Measurements from ENCODE around the gene BCAT1. TPM values are rescaled to one million over a fixed set of nuclear protein-coding genes. Genes with fewer than 3 reads are reported as not detected.

Gene BCAT1
- total and polyA plus RNA-seq, 9 of the 15 experiments (the other 6 are each of a cell fraction or from before 2014, with no cell fraction given) = 38.5 to 157 (median 66.8) TPM

DNA sequence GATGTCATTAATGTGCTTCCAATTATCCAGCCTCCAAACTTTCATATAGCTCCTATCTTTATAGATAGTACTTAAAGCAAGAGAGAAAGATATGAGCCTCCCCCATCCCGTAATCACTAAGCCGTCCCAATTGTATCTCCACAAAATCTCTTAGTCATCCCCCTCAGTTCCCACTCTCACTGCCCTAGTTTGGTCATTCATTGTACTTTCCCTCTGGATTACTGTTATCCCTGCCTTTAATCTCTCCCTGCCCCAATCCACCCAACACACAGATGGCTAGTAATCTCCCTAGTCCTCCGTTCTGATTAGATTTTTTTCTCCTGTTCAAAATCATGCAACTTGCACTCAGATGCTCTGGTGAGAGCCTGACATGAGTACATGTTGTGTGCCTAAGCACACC, 5.4 kb upstream of the BCAT1 start (continued):
- TF ChIP-seq JUND (IDR thresholded peaks at IDR 0.05; ENCODE audit: borderline replicate concordance, low read depth, low read length) = peak; percentile 49; the same call in 1 of the 2 replicates
- no peak for TF ChIP-seq JUND (tag; IDR thresholded peaks at IDR 0.05; ENCODE audit: borderline replicate concordance, low read depth, low read length)
- peak; percentile 70; the same call in 1 of the 2 replicates for TF ChIP-seq C11orf30 (IDR thresholded peaks at IDR 0.05; ENCODE audit: low read depth)
- no peak for TF ChIP-seq POLR2AphosphoS5 (IDR thresholded peaks at IDR 0.05; ENCODE audit: control insufficient read depth, insufficient read depth, low read depth, low read length)
- TF ChIP-seq KDM1A (IDR thresholded peaks at IDR 0.05) = peak; percentile 27 to 50; a peak in 2 of 4 replicates
- TF ChIP-seq, protein P1, sequence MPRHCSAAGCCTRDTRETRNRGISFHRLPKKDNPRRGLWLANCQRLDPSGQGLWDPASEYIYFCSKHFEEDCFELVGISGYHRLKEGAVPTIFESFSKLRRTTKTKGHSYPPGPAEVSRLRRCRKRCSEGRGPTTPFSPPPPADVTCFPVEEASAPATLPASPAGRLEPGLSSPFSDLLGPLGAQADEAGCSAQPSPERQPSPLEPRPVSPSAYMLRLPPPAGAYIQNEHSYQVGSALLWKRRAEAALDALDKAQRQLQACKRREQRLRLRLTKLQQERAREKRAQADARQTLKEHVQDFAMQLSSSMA (CRISPR knock-in tag; IDR thresholded peaks at IDR 0.05) = no peak
- peak; percentile 64 for TF ChIP-seq NFE2 (IDR thresholded peaks at IDR 0.05; ENCODE audit: low read depth)
- TF ChIP-seq SMARCC2 (IDR thresholded peaks at IDR 0.05; ENCODE audit: low read depth) = peak; percentile 32; the same call in 1 of the 2 replicates
- TF ChIP-seq NBN (IDR thresholded peaks at IDR 0.05; ENCODE audit: low read depth) = no peak
- no peak for TF ChIP-seq ZNF239 (CRISPR knock-in tag; IDR thresholded peaks at IDR 0.05)
- peak; percentile 57 for TF ChIP-seq CBFA2T3 (IDR thresholded peaks at IDR 0.05)
- peak; percentile 59; the same call in 1 of the 2 replicates for TF ChIP-seq HDAC2 (IDR thresholded peaks at IDR 0.05)
- peak; percentile 64; the same call in 1 of the 2 replicates for TF ChIP-seq SMARCA4 (IDR thresholded peaks at IDR 0.05)

DNA sequence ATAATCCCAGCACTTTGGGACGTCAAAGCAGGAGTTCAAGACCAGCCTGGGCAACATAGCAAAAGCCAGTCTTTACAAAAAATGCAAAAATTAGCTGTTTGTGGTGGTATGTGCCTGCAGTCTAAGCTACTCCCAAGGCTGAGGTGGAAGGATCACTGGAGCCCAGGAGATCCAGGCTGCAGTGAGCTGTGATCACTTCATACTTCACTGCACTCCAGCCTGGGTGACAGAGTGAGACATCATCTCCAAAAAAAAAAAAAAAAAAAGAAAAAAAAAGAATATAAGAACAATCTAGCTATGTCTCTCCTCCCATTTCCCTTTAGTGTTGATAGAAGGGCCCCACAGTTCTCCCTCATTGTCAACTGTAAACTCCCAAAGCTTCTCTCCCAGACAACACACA, 3.5 kb upstream of the BCAT1 start:
- no peaks in the 10 kb centered on the region for H3K27me3 ChIP-seq (ENCODE audit: control insufficient read depth in 2 of 2, insufficient read depth in 2 of 2, low read length in 2 of 2)
- ChIA-PET CTCF (ENCODE audit: low intra/inter-chr PET ratio) (no interaction called here), POLR2A (interaction anchor here (0.7 to 1.6 kb wide), 4 partner anchors 12 to 95 kb away, joined by 3 to 7 read pairs (median 5); no protein-coding TSS in a partner anchor)
- in situ Hi-C loops (cut with MboI) = no loop called here
- H3K4me1 ChIP-seq (replicated peaks in 1 of 2; ENCODE audit: control insufficient read depth in 2 of 2, insufficient read depth in 2 of 2, low read length in 2 of 2) = peaks cover 32 to 42% of the 10 kb centered on the region in 2 experiments; a peak in 4 of 5 replicates
- H3K9me1 ChIP-seq (ENCODE audit: control insufficient read depth, insufficient read depth, low read length) = no peaks in the 10 kb centered on the region
- TF ChIP-seq, protein P2, sequence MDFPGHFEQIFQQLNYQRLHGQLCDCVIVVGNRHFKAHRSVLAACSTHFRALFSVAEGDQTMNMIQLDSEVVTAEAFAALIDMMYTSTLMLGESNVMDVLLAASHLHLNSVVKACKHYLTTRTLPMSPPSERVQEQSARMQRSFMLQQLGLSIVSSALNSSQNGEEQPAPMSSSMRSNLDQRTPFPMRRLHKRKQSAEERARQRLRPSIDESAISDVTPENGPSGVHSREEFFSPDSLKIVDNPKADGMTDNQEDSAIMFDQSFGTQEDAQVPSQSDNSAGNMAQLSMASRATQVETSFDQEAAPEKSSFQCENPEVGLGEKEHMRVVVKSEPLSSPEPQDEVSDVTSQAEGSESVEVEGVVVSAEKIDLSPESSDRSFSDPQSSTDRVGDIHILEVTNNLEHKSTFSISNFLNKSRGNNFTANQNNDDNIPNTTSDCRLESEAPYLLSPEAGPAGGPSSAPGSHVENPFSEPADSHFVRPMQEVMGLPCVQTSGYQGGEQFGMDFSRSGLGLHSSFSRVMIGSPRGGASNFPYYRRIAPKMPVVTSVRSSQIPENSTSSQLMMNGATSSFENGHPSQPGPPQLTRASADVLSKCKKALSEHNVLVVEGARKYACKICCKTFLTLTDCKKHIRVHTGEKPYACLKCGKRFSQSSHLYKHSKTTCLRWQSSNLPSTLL (IDR thresholded peaks at IDR 0.05) = 0 out of 2 replicates have a peak, but pooled peaks have one; percentile 25
- TF ChIP-seq CBFA2T2 (conservative IDR thresholded peaks at IDR 0.05) = no peak
- H3K79me2 ChIP-seq (ENCODE audit: control insufficient read depth, insufficient read depth, low read length) = peaks cover 21% of the 10 kb centered on the region
- H4K20me1 ChIP-seq (replicated peaks; ENCODE audit: control insufficient read depth, insufficient read depth, low read length) = no peaks in the 10 kb centered on the region
- BruUV-seq (replicated peaks) = no TSS peak
- H3K36me3 ChIP-seq (ENCODE audit: control insufficient read depth, insufficient read depth, low read length) = peaks cover 2% of the 10 kb centered on the region; the same call in 2 of the 3 replicates
- ATAC-seq = no peak
- H3K4me2 ChIP-seq (ENCODE audit: insufficient read depth, low read length) = peak overlapping the region; percentile 72
- no peak for DNase-seq (ENCODE audit: extremely low read depth in 1 of 4, low spot score in 3 of 4)
- H3K9me3 ChIP-seq (replicated peaks; ENCODE audit: control insufficient read depth, insufficient read depth, low read depth, low read length) = no peaks in the 10 kb centered on the region
- WGBS (ENCODE audit: insufficient coverage, low coverage, missing lambda C conversion rate) = 10% methylated on average over 1 of the region's 1 CpG
- H2AFZ ChIP-seq (ENCODE audit: low read depth, low read length) = peak overlapping the region; percentile 91
- H3K9ac ChIP-seq (ENCODE audit: insufficient read depth in 1 of 2, low read depth in 2 of 2, low read length in 2 of 2) = peak overlapping the region; percentile 33 to 52; a peak in 2 of 4 replicates
- no peak for FAIRE-seq
- H3K4me3 ChIP-seq = no peak overlapping the region
- peak overlapping the region; percentile 64 for H3K27ac ChIP-seq (ENCODE audit: extremely low read depth, low read depth, low read length)
- intact Hi-C loops (cut with micrococcal nuclease) = loop anchor here (5.0 kb wide), 1 partner anchor 100 kb away; no protein-coding TSS in a partner anchor
